ENCODE measurements around the gene C1orf122. TPM values are rescaled to one million over a fixed set of nuclear protein-coding genes. Genes with fewer than 3 reads are reported as not detected.
A peak's percentile ranks its signal among the peaks of the same experiment; 100 is the strongest.

C1orf122 gene
- total RNA-seq, 2 experiments from 2014 or later, result 10.9 to 13.2 TPM

DNA sequence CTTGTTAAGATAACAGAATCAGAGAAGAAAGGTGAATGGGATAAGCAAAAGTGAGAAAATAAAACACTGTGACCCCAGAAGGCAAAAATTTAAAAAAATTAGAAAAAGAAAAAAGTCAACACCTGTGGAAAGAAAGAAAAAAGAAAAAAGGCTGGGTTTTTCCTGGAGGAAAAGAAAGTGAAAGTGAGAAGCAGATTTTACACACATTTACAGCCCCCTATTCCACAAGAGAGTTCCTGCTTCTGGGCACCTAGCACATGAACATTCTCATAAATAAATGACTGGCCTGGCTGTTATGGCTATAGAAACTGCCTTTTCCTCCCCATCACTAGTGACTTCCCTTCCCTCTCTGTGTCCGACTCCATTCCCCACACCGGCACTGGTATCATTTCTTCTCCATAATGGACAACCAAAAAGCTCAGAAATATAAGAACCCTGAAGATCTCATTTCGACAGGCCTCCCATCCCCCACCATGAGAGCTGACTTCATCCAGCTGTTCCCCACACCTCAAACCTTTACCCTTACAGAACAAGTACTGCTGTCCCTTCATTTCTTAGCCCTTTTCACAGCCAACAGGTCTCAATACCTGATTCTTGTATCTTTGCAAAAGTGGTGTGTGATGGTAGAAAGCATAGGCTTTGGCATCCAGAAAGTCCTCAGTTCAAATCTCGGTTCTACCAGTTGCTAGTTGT is 39.2 kb downstream of the C1orf122 start:
- H3K4me1 Mint-ChIP-seq (ENCODE audit: low read depth), result peaks cover 54% of the 10 kb centered on the region
- intact Hi-C loops (cut with DNase I, micrococcal nuclease), result no loop called here
- POLR2A ChIA-PET, result interaction anchor here (0.7 kb wide), 1 partner anchor 10 kb away, joined by 3 read pairs; no protein-coding TSS in a partner anchor
- H3K4me3 ChIP-seq (ENCODE audit: low read length), result no peak overlapping the region
- no peak overlapping the region for H3K27ac ChIP-seq (ENCODE audit: low read depth in 1 of 2, low read length in 2 of 2)
- ATAC-seq (ENCODE audit: poor library complexity) (no peak), DNase-seq (peak in 1 of 14 experiments; percentile 13)
- CTCF ChIA-PET, result interaction anchor here (1.1 kb wide), 1 partner anchor 13 kb away, joined by 3 read pairs; the partner anchor contains the start of gene MTF1
- TF ChIP-seq, protein P1, sequence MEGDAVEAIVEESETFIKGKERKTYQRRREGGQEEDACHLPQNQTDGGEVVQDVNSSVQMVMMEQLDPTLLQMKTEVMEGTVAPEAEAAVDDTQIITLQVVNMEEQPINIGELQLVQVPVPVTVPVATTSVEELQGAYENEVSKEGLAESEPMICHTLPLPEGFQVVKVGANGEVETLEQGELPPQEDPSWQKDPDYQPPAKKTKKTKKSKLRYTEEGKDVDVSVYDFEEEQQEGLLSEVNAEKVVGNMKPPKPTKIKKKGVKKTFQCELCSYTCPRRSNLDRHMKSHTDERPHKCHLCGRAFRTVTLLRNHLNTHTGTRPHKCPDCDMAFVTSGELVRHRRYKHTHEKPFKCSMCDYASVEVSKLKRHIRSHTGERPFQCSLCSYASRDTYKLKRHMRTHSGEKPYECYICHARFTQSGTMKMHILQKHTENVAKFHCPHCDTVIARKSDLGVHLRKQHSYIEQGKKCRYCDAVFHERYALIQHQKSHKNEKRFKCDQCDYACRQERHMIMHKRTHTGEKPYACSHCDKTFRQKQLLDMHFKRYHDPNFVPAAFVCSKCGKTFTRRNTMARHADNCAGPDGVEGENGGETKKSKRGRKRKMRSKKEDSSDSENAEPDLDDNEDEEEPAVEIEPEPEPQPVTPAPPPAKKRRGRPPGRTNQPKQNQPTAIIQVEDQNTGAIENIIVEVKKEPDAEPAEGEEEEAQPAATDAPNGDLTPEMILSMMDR (IDR thresholded peaks at IDR 0.05), result no peak
- H3K4me3 Mint-ChIP-seq, result peak overlapping the region; percentile 62
- no peaks in the 10 kb centered on the region for H3K9me3 Mint-ChIP-seq
- no peaks in the 10 kb centered on the region for H3K27me3 Mint-ChIP-seq
- H3K36me3 ChIP-seq (ENCODE audit: insufficient read depth, low read length), result peaks cover 24% of the 10 kb centered on the region
- peaks cover 60% of the 10 kb centered on the region for H3K36me3 Mint-ChIP-seq (ENCODE audit: low read depth)
- H3K4me1 ChIP-seq (ENCODE audit: insufficient read depth, low read length), result peaks cover 18% of the 10 kb centered on the region
- no peaks in the 10 kb centered on the region for H3K9me3 ChIP-seq (ENCODE audit: control insufficient read depth in 1 of 2, insufficient read depth in 1 of 2, low read length in 2 of 2)
- H3K27me3 ChIP-seq (ENCODE audit: control insufficient read depth in 1 of 2, insufficient read depth in 2 of 2, low read length in 2 of 2), result no peaks in the 10 kb centered on the region
- H3K27ac Mint-ChIP-seq, result peak overlapping the region; percentile 54

DNA sequence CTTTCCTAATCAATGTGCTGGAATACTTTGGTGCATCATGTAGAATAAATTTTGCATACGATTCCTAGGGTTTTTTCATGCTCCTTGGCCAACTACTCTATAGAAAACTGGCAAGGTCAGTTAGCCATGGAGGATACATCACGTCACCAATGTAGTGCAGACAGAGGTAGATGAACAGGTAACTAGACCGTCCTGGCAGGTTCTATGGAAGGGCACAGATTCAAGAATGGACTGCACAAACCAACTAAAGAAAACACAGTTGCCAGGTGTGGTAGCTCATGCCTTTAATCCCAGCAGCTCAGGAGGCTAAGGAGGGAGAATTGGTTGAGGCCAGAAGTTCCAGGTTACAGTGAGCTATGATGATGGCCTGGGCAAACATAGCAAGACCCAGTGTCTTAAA is 41.9 kb downstream of the C1orf122 start:
- Mint-ChIP-seq H3K36me3 (ENCODE audit: low read depth) (peaks cover 55% of the 10 kb centered on the region), H3K4me1 (ENCODE audit: low read depth) (peaks cover 58% of the 10 kb centered on the region), H3K27ac (no peak overlapping the region), H3K4me3 (no peak overlapping the region), H3K9me3 (no peaks in the 10 kb centered on the region), H3K27me3 (no peaks in the 10 kb centered on the region)
- no peak for ATAC-seq (ENCODE audit: poor library complexity)
- Histone ChIP-seq H3K9me3 (ENCODE audit: control insufficient read depth in 1 of 2, insufficient read depth in 1 of 2, low read length in 2 of 2) (no peaks in the 10 kb centered on the region), H3K27me3 (ENCODE audit: control insufficient read depth in 1 of 2, insufficient read depth in 2 of 2, low read length in 2 of 2) (no peaks in the 10 kb centered on the region), H3K4me1 (ENCODE audit: insufficient read depth, low read length) (peaks cover 27% of the 10 kb centered on the region), H3K4me3 (ENCODE audit: low read length) (no peak overlapping the region), H3K27ac (ENCODE audit: low read depth in 1 of 2, low read length in 2 of 2) (no peak overlapping the region), H3K36me3 (ENCODE audit: insufficient read depth, low read length) (peaks cover 32% of the 10 kb centered on the region)
- intact Hi-C loops (cut with DNase I, micrococcal nuclease), result no loop called here
- CTCF ChIA-PET, result interaction anchor here (1.5 kb wide), 1 partner anchor 10 kb away, joined by 3 read pairs; no protein-coding TSS in a partner anchor
- no peak for DNase-seq
- TF ChIP-seq, protein P1 (IDR thresholded peaks at IDR 0.05), result no peak
- POLR2A ChIA-PET, result interaction anchor here (2.5 kb wide), 1 partner anchor 10 kb away, joined by 9 read pairs; the partner anchor contains the start of gene MTF1

DNA sequence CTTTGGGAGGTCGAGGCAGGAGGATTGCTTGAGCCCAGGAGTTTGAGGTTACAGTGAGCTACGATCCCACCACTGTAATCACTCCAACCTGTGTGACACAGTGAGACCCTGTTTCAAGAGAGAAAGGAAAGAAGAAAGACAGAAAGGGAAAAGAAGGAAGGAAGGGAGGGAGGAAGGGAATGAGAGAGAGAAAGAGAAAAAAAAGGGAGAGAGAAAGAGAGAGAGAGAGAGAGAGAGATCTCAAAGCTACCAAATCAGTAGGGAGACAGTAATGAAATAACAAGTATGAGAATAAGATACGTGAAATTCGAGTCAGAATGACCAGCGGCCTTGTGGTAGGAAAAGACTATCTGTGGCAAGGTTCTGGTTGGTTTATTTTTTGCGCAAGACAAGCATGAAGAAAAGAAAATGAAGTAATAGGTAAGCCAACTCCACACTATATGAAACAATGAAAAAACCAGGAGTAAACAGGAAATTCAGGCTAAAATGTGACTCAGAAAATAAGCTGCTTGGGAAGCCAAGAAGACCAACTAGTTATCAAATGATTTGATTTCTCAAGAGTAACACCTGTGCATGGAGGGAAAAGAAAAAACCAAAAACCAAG is 42.9 kb downstream of the C1orf122 start:
- H3K9me3 ChIP-seq (ENCODE audit: control insufficient read depth in 1 of 2, insufficient read depth in 1 of 2, low read length in 2 of 2), result no peaks in the 10 kb centered on the region
- Mint-ChIP-seq H3K36me3 (ENCODE audit: low read depth) (peaks cover 52% of the 10 kb centered on the region), H3K4me1 (ENCODE audit: low read depth) (peaks cover 57% of the 10 kb centered on the region), H3K9me3 (no peaks in the 10 kb centered on the region), H3K4me3 (no peak overlapping the region), H3K27ac (no peak overlapping the region), H3K27me3 (no peaks in the 10 kb centered on the region)
- DNase-seq (no peak), ATAC-seq (ENCODE audit: poor library complexity) (no peak)
- H3K4me1 ChIP-seq (ENCODE audit: insufficient read depth, low read length), result peaks cover 27% of the 10 kb centered on the region
- ChIA-PET POLR2A (interaction anchor here (0.6 to 2.5 kb wide), 2 partner anchors 9 to 33 kb away, joined by 4 to 9 read pairs; partner anchors contain the start of gene MTF1), CTCF (interaction anchor here (0.6 to 1.5 kb wide), 2 partner anchors 10 to 62 kb away, joined by 3 read pairs; no protein-coding TSS in a partner anchor)
- H3K36me3 ChIP-seq (ENCODE audit: insufficient read depth, low read length), result peaks cover 37% of the 10 kb centered on the region
- TF ChIP-seq, protein P1 (IDR thresholded peaks at IDR 0.05), result no peak
- intact Hi-C loops (cut with DNase I, micrococcal nuclease), result no loop called here
- no peak overlapping the region for H3K27ac ChIP-seq (ENCODE audit: low read depth in 1 of 2, low read length in 2 of 2)
- H3K4me3 ChIP-seq (ENCODE audit: low read length), result no peak overlapping the region
- no peaks in the 10 kb centered on the region for H3K27me3 ChIP-seq (ENCODE audit: control insufficient read depth in 1 of 2, insufficient read depth in 2 of 2, low read length in 2 of 2)

Measured in CD4-positive, alpha-beta T cell (primary cell).